IPS-15b (cell line): Measurements from ENCODE around the gene MCCC2.
"Not testable (repeated sequence)": the region's sequence is repeated elsewhere in the genome, so short reads cannot be mapped to it uniquely, and the experiment has no call there.

ENCODE experiments used
- H3K27me3 ChIP-seq: one replicate; pipeline ENCODE4 v1.6.1; 2013; ENCODE audit warnings: low read length; ENCODE audit not compliant: control insufficient read depth, insufficient read depth
- H3K36me3 ChIP-seq: one replicate; pipeline ENCODE4 v1.6.1; 2013; ENCODE audit warnings: low read length; ENCODE audit not compliant: control insufficient read depth, insufficient read depth
- H3K4me1 ChIP-seq: one replicate; pipeline ENCODE4 v1.6.1; 2013; ENCODE audit warnings: mild to moderate bottlenecking, low read length; ENCODE audit not compliant: control insufficient read depth, insufficient read depth
- H3K4me3 ChIP-seq: one replicate; pipeline ENCODE4 v1.5.1; 2013; ENCODE audit warnings: low read depth, low read length
- H3K9ac ChIP-seq: one replicate; pipeline ENCODE4 v1.6.1; 2013; ENCODE audit warnings: low read depth, mild to moderate bottlenecking, low read length
- H3K9me3 ChIP-seq: one replicate; pipeline ENCODE4 v1.6.1; 2013; ENCODE audit warnings: mild to moderate bottlenecking, low read length; ENCODE audit not compliant: control insufficient read depth, insufficient read depth

The MCCC2 gene

GRCh38 chr5:71586941-71587765, at the start of gene MCCC2:
Gene MCCC2 (plus strand): TSS chr5:71587340. CDS start chr5:71587426, 86 bp downstream.
- Histone ChIP-seq H3K9ac (peak within 1 kb of the TSS; percentile 87), H3K4me3 (peak within 1 kb of the TSS; percentile 76), H3K27me3 (no peaks in the 10 kb centered on the region), H3K4me1 (peaks cover 4% of the 10 kb centered on the region), H3K9me3 (no peaks in the 10 kb centered on the region), H3K36me3 (no peaks in the 10 kb centered on the region)

GRCh38 chr5:71537687-71538086, 49.5 kb upstream of the MCCC2 start:
- H3K9me3 ChIP-seq, result no peaks in the 10 kb centered on the region
- no peaks in the 10 kb centered on the region for H3K27me3 ChIP-seq
- no peak overlapping the region for H3K9ac ChIP-seq
- no peaks in the 10 kb centered on the region for H3K4me1 ChIP-seq
- no peaks in the 10 kb centered on the region for H3K36me3 ChIP-seq
- H3K4me3 ChIP-seq, result no peak overlapping the region

GRCh38 chr5:71550885-71551284, 36.3 kb upstream of the MCCC2 start:
- H3K4me1 ChIP-seq, H3K9ac ChIP-seq, H3K9me3 ChIP-seq, H3K4me3 ChIP-seq, H3K27me3 ChIP-seq: not testable (repeated sequence)
- H3K36me3 ChIP-seq, result peaks cover 22% of the 10 kb centered on the region

- H3K9ac ChIP-seq, H3K9me3 ChIP-seq, H3K27me3 ChIP-seq, H3K4me3 ChIP-seq, H3K4me1 ChIP-seq: not testable (repeated sequence)
- peaks cover 19% of the 10 kb centered on the region for H3K36me3 ChIP-seq
These were observed 35.6 kb upstream of the MCCC2 start for GRCh38 chr5:71551582-71551981.

- peaks cover 18% of the 10 kb centered on the region for H3K36me3 ChIP-seq
- H3K9me3 ChIP-seq, H3K27me3 ChIP-seq, H3K9ac ChIP-seq, H3K4me3 ChIP-seq, H3K4me1 ChIP-seq: not testable (repeated sequence)
These were observed 35.0 kb upstream of the MCCC2 start for GRCh38 chr5:71552026-71552749.

- peaks cover under 1% of the 10 kb centered on the region for H3K36me3 ChIP-seq
These were observed 24.0 kb upstream of the MCCC2 start for GRCh38 chr5:71563161-71563560.

GRCh38 chr5:71564895-71565294, 22.2 kb upstream of the MCCC2 start:
- Histone ChIP-seq H3K4me1 (no peaks in the 10 kb centered on the region), H3K9ac (no peak overlapping the region), H3K27me3 (no peaks in the 10 kb centered on the region), H3K36me3 (no peaks in the 10 kb centered on the region), H3K9me3 (no peaks in the 10 kb centered on the region), H3K4me3 (no peak overlapping the region)

More at GRCh38 chr5:71563161-71563560, 24.0 kb upstream of the MCCC2 start:
- Histone ChIP-seq H3K27me3 (no peaks in the 10 kb centered on the region), H3K4me3 (no peak overlapping the region), H3K9ac (no peak overlapping the region), H3K4me1 (no peaks in the 10 kb centered on the region), H3K9me3 (no peaks in the 10 kb centered on the region)

- H3K27me3 ChIP-seq, result no peaks in the 10 kb centered on the region
- H3K4me1 ChIP-seq, result no peaks in the 10 kb centered on the region
- no peaks in the 10 kb centered on the region for H3K9me3 ChIP-seq
- H3K4me3 ChIP-seq, result no peak overlapping the region
- H3K36me3 ChIP-seq, result no peaks in the 10 kb centered on the region
- no peak overlapping the region for H3K9ac ChIP-seq
These were observed 17.2 kb upstream of the MCCC2 start for GRCh38 chr5:71569748-71570509.

GRCh38 chr5:71571811-71572210, 15.3 kb upstream of the MCCC2 start:
- not testable (repeated sequence) for H3K36me3 ChIP-seq, H3K9ac ChIP-seq, H3K4me3 ChIP-seq, H3K9me3 ChIP-seq, H3K27me3 ChIP-seq, H3K4me1 ChIP-seq

- no peaks in the 10 kb centered on the region for H3K4me1 ChIP-seq
- H3K27me3 ChIP-seq, result no peaks in the 10 kb centered on the region
- no peak overlapping the region for H3K9ac ChIP-seq
- no peaks in the 10 kb centered on the region for H3K9me3 ChIP-seq
- no peaks in the 10 kb centered on the region for H3K36me3 ChIP-seq
- no peak overlapping the region for H3K4me3 ChIP-seq
These were observed 13.5 kb upstream of the MCCC2 start for GRCh38 chr5:71573591-71573990.

- not testable (repeated sequence) for H3K4me3 ChIP-seq, H3K36me3 ChIP-seq, H3K27me3 ChIP-seq, H3K9me3 ChIP-seq, H3K9ac ChIP-seq, H3K4me1 ChIP-seq
These were observed 11.6 kb upstream of the MCCC2 start for GRCh38 chr5:71575588-71575987.
